Stimulated activated CD4-positive, alpha-beta T cell treated with anti-CD3 and anti-CD28 coated beads, Interleukin-4, amount 100 ng/mL, for 4 hours (primary cell): ENCODE results near the gene SELENOP.
"Not testable (repeated sequence)": the region's sequence is repeated elsewhere in the genome, so short reads cannot be mapped to it uniquely, and the experiment has no call there.

Source experiments
- DNase-seq, 2 experiments: peaks; one replicate each; pipeline ENCODE4 v3.0.0-alpha.2; 2020

SELENOP gene

GRCh38 chr5:42811591-42812446 lies at the start of gene SELENOP:
SELENOP (minus strand) TSS chr5:42811892; CDS start chr5:42808353, 3,539 bp downstream.
- no peak for DNase-seq

- DNase-seq, result no peak
Observed at GRCh38 chr5:42858687-42859086, 47.0 kb upstream of the SELENOP start.

- DNase-seq, result no peak
Observed at GRCh38 chr5:42858031-42858643, 46.4 kb upstream of the SELENOP start.

- no peak for DNase-seq
Observed at GRCh38 chr5:42855811-42856210, 44.1 kb upstream of the SELENOP start.

GRCh38 chr5:42855386-42855785 lies 43.7 kb upstream of the SELENOP start:
- DNase-seq, result no peak

GRCh38 chr5:42854795-42855194 lies 43.1 kb upstream of the SELENOP start:
- DNase-seq, result no peak

- DNase-seq, result no peak
Observed at GRCh38 chr5:42852826-42853225, 41.1 kb upstream of the SELENOP start.

- no peak for DNase-seq
Observed at GRCh38 chr5:42851481-42851880, 39.8 kb upstream of the SELENOP start.

- DNase-seq, result no peak
Observed at GRCh38 chr5:42848545-42848944, 36.9 kb upstream of the SELENOP start.

GRCh38 chr5:42844408-42844807 lies 32.7 kb upstream of the SELENOP start:
- DNase-seq, result not testable (repeated sequence)

- no peak for DNase-seq
Observed at GRCh38 chr5:42843675-42844292, 32.1 kb upstream of the SELENOP start.

- no peak for DNase-seq
Observed at GRCh38 chr5:42842921-42843641, 31.4 kb upstream of the SELENOP start.

GRCh38 chr5:42840842-42841567 lies 29.3 kb upstream of the SELENOP start:
- no peak for DNase-seq

GRCh38 chr5:42840269-42840668 lies 28.6 kb upstream of the SELENOP start:
- no peak for DNase-seq

GRCh38 chr5:42839196-42839595 lies 27.5 kb upstream of the SELENOP start:
- no peak for DNase-seq

- no peak for DNase-seq
Observed at GRCh38 chr5:42837601-42838000, 25.9 kb upstream of the SELENOP start.

GRCh38 chr5:42836070-42836769 lies 24.5 kb upstream of the SELENOP start:
- DNase-seq, result no peak

GRCh38 chr5:42832060-42832459 lies 20.4 kb upstream of the SELENOP start:
- DNase-seq, result no peak

- no peak for DNase-seq
Observed at GRCh38 chr5:42830924-42831323, 19.2 kb upstream of the SELENOP start.

GRCh38 chr5:42828671-42829070 lies 17.0 kb upstream of the SELENOP start:
- DNase-seq, result no peak

GRCh38 chr5:42826757-42827515 lies 15.2 kb upstream of the SELENOP start:
- DNase-seq, result no peak
